ENCODE data around the gene CXCL16.

The CXCL16 gene

DNA sequence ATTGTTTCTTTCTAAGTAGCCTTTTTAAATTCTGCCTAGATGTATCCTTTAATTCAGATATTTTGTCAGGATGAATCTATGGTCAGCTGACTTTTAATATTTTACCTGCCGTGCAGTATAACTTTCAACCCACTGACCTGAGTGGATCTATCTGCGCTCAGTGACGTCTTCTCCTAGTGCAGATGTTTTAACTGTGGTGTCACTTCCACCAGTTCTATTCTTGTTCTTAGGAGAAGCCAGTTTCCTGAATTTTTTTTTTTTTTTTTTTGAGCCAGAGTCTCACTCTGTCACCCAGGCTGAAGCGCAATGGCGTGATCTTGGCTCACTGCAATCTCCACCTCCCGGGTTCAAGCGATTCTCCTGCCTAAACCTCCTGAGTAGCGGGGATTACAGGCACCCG lies 27.0 kb upstream of the CXCL16 start:
- TF ChIP-seq, protein P1, sequence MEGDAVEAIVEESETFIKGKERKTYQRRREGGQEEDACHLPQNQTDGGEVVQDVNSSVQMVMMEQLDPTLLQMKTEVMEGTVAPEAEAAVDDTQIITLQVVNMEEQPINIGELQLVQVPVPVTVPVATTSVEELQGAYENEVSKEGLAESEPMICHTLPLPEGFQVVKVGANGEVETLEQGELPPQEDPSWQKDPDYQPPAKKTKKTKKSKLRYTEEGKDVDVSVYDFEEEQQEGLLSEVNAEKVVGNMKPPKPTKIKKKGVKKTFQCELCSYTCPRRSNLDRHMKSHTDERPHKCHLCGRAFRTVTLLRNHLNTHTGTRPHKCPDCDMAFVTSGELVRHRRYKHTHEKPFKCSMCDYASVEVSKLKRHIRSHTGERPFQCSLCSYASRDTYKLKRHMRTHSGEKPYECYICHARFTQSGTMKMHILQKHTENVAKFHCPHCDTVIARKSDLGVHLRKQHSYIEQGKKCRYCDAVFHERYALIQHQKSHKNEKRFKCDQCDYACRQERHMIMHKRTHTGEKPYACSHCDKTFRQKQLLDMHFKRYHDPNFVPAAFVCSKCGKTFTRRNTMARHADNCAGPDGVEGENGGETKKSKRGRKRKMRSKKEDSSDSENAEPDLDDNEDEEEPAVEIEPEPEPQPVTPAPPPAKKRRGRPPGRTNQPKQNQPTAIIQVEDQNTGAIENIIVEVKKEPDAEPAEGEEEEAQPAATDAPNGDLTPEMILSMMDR (conservative IDR thresholded peaks at IDR 0.05): no peak
- H3K27ac ChIP-seq: no peak overlapping the region

DNA sequence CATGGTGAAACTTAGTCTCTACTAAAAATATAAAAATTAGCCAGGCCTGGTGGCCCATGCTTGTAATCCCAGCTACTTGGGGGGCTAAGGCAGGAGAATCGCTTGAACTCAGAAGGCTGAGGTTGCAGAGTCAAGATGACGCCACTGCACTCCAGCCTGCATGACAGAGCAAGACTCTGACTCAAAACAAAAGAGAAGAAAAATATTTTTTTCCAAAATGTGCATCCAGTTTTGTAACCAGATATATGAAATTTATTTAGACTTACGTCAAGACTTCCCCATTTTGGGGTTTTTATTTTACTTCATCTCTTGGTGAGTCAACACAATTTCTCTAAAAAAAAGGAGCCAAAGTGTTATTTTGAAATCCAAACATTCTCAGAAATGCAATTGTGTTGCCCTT lies 26.5 kb upstream of the CXCL16 start:
- H3K27ac ChIP-seq: no peak overlapping the region
- TF ChIP-seq, protein P1 (conservative IDR thresholded peaks at IDR 0.05): no peak

DNA sequence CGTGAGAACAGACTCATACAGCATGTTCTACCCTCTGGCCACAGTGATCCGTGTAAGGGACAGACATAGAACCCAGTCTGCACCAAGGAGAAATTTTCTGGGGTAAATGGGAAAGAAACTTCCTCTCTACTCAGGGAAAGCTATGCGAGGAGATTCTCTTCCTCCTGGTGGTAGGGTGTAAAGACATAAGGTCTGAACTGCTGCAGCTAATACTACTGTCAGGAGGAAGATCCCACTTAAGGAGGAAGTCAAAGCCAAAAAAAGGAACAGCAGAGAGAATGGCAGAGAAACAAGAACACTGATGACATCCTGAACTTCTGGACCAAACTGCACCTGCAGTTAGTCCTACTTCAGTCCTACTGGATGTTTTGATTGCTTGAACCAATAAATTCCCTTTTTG lies 24.9 kb upstream of the CXCL16 start:
- TF ChIP-seq, protein P1 (conservative IDR thresholded peaks at IDR 0.05): no peak
- H3K27ac ChIP-seq: no peak overlapping the region

DNA sequence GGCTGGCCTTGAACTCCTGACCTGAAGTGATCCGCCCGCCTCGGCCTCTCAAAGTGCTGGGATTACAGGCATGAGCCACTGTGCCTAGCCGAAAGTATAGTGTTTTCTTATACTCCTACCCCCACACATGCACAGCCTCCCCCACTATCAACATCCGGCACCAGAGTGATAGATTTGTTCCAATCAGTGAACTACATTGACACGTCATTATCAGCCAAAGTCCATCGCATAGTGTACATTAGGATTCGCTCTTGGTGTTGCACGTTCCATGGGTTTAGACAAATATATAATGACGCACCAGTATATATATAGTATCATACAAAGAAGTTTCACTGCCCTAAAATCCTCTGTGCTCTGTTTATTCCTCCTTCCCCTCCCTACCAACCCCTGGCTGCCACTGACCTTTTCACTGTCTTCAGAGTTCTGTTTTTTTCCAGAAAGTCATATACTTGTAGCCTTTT lies 20.1 kb upstream of the CXCL16 start:
- TF ChIP-seq, protein P1 (conservative IDR thresholded peaks at IDR 0.05): no peak
- H3K27ac ChIP-seq: no peak overlapping the region

DNA sequence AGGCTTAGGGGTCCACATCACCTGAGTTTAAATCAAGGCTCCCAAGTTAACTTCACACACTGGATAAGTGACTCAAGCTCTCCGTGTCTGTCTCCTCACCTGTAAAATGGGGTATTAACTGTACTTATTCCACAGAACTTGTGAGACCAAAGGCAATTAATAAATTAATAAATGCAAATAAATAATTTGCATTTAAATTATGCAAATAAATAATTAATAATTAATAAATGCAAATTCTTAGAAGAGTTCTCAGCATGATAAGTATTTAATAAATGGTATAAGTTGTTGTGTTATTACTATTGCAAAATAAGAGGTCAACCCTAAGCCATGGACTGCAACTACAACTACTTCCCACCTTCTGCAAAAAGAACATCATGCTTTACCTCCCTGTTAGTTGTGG lies 13.7 kb upstream of the CXCL16 start:
- TF ChIP-seq, protein P1 (conservative IDR thresholded peaks at IDR 0.05): no peak

DNA sequence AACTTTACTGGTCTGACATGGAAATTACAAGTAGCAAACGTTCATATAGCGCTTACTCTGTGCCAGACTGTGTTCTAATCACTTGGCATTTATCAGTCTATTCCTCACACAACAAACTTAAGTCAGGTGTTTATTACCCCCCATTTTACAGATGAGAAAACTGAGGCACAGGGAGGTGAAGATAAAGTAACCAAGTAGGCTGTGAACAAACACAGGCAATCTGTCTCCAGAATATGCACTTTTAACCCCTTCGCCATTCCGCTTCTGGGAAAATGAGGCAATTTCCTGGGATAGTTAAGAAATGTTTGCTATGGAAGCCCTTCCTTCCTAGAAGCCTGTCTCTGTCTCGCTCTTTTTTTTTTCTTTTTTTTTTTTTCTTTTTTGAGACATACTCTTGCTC lies 12.2 kb upstream of the CXCL16 start:
- TF ChIP-seq, protein P1 (conservative IDR thresholded peaks at IDR 0.05): no peak
- no peak overlapping the region for H3K27ac ChIP-seq

More for the DNA sequence above, 13.7 kb upstream of the CXCL16 start:
- no peak overlapping the region for H3K27ac ChIP-seq

DNA sequence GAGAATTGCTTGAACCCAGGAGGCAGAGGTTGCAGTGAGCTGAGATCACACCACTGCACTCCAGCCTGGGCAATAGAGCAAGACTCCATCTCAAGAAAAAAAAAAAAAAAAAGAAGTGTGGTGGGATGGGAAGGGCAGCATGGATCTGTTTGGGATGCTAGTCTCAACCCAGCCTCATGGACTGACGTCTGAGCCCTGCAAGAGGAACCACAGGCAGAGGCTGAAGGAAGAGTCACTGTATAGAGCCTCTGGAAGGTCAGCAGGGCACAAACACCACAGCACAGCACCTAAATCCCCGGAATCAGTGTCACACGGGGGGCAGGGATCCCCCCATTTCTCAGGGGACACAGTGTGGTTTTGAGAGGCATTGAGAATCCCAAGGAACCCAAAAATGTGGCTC lies 10.9 kb upstream of the CXCL16 start:
- TF ChIP-seq, protein P1 (conservative IDR thresholded peaks at IDR 0.05): no peak
- no peak overlapping the region for H3K27ac ChIP-seq
